GM19372 (cell line): ENCODE data around the gene RASGRF2.
"Not testable (repeated sequence)": the region's sequence is repeated elsewhere in the genome, so short reads cannot be mapped to it uniquely, and the experiment has no call there.

Experiments
- ATAC-seq: cut with Tn5 transposase; IDR thresholded peaks from one replicate; pipeline ENCODE4 v1.9.1; 2021; ENCODE audit warnings: mild to moderate bottlenecking, low read depth, moderate library complexity; ENCODE audit not compliant: unreplicated experiment

RASGRF2 gene

DNA sequence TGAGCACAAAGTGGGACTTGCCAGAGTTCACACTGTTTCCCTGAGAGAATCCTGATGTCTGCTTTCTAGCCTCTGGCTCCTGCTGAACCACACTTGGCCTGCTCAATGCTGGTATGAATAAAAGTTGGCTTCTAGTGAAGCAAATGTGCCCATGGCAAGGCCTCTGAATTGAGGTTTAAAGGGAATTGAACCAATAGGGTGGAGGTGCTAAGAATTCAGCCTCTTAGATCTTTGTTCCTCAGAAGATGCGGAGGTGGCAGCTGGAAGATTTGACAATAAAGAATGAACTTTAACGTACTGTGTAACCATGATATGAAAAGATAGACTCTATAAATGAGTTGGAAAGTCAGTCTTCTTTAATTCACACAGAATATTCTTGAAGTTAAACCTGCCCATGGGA lies 57.2 kb downstream of the RASGRF2 start:
- no peak for ATAC-seq

DNA sequence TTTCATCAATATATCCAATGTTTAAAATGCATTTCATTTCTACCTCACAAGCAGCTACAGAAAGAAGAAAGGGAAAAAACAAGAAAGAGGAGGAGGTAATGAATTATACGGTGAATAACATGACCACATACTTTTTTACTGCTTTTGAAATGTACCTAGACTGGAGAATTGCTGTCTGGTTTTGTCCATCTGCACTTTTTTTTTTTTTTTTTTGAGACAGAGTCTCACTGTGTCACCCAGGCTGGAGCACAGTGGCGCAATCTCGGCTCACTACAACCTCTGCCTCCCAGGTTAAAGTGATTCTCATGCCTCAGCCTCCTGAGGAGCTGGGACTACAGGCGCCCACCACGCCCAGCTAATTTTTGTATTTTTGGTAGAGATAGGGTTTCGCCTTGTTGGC lies 58.4 kb downstream of the RASGRF2 start:
- not testable (repeated sequence) for ATAC-seq

DNA sequence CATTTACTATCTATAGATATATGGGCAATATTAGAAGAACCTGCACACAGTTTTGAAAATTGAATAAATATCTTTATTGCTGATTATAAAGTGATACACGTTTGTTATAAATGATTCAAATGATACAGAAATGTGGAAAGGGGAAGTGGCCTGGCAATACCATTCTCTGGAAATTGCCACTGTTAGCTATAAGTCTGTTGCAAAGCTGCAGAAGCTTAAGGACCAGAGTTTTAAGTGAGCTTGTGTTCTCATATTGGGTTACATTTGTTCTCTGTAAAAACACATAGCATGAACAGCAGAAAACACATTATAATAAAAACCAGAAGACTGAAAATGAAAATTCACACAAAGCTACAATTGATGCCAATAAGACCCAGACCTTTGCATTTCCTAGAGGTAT lies 59.6 kb downstream of the RASGRF2 start:
- ATAC-seq, result no peak

DNA sequence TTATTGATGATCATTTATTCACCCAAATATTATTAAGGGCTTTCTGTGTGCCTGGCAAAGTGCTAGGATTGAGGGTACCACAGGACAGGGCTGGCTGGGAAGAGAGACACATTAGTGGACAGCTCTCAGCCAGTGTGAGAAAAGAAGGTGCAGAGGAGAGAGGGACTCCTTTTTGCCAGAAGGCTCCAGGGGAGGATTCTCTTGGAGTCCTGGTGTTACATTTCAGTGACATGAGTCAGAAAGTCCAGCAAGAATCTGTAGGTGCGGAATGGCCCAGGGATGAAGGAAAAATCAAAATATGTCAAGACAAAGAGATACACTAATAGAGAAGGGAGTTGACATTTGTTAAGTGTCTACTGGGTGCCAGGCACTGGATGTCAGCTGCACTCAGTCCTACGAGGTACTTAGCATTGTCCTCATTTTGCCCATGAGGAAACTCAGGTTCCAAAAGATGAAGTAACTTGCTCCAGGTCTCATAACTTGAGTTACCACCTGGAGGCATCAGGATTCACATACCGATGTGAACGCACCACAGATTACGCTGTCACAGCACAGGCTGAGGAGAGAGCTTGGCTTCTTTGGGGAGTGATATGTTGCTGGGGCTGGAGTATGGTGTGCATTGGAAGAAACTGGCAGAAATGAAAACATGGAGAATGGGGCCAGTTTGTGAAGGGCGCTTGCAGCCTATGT lies 60.5 kb downstream of the RASGRF2 start:
- no peak for ATAC-seq

DNA sequence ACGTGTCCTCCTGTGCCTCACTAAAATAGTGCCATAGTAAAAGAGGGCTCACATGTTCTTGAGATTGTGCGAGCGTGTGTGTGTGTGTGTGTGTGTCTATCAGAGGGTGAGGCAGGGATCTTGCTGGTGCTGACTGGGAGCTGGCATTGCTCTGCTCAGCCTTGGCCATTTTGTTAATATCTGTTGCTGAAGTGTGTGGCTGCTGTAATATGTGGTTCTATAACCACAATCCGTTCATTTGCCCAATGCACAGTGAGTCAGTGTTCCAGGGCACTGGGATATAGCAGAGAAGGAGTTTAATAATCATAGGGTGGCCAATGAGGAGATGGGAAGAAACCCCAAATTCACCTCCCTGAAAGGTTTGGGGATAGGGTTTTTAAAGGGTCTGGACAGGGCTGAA lies 61.3 kb downstream of the RASGRF2 start:
- ATAC-seq, result no peak

DNA sequence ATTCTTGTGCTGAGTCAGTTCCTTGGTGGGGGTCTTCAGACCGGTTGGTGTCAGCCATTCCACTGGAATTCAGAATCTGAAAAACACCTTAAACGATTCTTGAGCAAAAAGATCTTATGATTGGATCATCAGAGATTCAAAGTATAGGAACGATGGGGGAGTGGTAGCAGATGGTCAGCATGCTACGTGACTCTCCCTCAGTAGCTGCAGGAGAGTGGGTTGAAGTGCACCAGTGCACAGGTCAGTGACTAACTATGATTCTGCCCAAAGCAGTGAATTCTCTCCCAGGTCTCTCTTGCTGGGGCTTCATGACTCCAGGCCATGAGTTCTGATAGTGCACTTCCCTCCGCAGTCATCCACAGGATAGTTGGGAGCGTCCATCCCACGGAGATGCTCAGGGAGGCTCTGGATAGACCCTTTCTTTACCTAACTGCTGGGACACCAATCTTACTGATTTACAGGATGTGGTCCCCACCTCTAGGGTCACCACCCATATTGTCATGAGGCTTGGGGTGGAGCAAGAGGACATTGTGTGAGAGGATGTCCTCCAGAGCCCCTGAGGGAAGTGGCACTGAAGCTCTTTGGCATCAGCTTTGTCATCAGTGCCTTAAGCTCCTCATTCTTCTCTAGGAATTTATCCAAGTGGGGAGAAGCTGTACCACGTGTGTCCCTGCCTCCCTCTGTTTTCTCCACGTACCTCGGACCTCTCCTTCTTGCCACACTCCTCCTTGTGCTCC lies 62.0 kb downstream of the RASGRF2 start:
- ATAC-seq, result no peak

DNA sequence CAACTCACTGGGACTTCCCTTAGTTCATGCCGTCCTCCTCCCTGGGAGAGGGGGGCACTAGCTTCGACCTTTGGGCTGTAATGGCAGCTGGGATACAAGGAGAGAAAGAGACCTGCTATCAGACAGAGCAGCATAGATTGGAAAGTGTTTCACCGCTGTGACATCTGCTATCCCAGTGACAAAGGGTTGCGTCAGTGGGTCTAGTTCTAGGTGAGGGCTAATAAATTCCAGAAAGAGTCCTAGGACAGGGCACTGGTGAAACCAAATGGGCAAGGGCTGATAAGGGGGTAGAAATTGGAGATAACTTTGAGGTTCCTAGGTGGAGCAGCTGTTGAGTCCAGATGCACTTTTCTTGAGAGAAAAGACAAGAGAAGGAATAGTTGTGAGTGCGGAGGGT lies 62.5 kb downstream of the RASGRF2 start:
- ATAC-seq, result no peak

DNA sequence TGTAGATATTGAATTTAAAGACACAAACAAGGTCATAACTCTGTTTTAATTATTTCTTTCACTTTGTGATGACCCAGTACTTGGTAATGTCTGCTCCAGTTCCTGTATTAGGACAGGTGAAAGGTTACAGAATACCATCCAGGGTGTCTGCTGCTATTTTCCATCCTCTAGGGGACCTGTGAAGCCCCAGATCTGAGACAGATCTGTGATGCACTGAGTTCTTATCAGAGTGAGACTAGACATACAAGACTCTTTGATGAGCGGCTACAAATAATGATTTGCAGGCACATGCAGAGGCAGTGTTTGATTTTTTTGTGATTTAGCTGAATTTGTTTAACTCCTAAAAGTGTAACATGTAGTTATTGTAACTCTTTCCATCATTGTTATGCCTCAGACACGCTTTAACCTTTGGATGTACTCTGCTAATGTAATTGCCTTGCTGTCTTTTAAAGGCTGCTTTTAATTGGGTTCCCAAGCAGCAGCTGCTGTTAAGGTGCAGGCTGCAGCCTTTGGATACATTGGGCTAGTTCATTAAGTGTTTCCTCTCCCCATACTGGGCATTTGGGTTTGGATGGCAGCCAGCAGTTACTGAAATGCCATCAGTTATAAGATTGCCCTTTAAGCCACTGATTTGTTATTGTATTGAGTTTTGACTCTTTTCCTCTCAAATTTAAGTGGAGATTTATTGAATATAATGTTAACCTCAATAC lies 63.3 kb downstream of the RASGRF2 start:
- ATAC-seq, result no peak

DNA sequence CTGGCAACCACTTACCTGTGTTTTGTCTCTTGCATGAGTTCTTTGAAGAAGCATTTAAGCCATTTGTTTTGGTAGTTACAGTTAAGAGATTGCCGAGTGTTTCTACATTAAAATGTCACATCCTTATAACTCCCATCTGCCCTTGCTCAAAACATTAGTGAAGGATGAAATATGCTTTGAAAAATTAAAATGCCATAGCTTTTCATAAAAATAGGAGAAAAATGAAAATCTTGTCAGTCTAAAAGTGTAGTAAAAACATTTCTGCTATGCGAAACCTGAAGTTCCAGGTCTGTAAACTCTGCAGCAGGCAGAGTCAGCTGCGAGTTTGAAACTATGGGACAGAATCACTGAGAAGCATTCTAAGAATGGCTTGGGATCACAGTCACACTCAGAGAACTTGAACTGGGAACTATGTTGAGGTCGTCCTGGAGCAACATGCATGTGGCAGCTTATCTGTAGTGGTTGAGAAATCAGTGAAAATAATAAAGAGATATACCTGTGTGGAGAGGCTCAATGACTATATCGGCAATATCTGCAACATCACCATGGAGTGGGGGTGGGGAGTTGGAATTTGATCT lies 67.4 kb downstream of the RASGRF2 start:
- no peak for ATAC-seq

DNA sequence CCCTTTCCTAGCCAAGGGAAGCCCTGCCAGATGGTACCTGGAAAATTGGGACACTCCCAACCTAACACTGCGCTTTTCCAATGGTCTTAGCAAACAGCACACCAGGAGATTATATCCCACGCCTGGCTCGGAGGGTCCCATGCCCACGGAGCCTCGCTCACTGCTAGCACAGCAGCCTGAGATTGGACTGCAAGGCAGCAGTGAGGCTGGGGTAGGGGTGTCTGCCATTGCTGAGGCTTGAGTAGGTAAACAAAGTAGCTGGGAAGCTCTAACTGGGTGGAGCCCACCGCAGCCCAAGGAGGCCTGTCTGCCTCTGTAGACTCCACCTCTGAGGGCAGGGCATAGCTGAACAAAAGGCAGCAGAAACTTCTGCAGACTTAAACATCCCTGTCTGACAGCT lies 68.7 kb downstream of the RASGRF2 start:
- not testable (repeated sequence) for ATAC-seq

DNA sequence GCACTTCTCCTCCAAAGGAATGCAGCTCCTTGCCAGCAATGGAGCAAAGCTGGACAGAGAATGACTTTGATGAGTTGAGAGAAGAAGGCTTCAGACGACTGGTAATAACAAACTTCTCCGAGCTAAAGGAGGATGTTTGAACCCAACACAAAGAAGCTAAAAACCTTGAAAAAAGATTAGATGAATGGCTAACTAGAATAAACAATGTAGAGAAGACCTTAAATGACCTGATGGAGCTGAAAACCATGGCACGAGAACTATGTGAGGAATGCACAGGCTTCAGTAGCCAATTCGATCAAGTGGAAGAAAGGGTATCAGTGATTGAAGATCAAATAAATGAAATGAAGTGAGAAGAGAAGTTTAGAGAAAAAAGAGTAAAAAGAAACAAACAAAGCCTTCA lies 69.6 kb downstream of the RASGRF2 start:
- ATAC-seq, result not testable (repeated sequence)

DNA sequence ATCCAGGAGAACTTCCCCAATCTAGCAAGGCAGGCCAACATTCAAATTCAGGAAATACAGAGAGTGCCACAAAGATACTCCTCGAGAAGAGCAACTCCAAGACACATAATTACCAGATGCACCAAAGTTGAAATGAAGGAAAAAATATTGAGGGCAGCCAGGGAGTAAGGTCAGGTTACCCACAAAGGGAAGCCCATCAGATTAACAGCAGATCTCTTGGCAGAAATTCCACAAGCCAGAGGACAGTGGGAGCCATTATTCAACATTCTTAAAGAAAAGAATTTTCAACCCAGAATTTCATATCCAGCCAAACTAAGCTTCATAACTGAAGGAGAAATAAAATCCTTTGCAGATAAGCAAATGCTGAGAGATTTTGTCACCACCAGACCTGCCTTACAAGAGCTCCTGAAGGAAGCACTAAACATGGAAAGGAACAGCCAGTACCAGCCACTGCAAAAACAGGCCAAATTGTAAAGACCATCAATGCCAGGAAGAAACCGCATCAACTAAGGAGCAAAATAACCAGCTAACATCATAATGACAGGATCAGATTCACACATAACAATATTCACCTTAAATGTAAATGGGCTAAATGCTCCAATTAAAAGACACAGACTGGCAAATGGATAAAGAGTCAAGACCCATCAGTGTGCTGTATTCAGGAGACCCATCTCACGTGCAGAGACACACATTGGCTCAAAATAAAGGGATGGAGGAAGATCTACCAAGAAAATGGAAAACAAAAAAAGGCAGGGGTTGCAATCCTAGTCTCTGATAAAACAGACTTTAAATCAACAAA lies 70.3 kb downstream of the RASGRF2 start:
- ATAC-seq, result not testable (repeated sequence)

DNA sequence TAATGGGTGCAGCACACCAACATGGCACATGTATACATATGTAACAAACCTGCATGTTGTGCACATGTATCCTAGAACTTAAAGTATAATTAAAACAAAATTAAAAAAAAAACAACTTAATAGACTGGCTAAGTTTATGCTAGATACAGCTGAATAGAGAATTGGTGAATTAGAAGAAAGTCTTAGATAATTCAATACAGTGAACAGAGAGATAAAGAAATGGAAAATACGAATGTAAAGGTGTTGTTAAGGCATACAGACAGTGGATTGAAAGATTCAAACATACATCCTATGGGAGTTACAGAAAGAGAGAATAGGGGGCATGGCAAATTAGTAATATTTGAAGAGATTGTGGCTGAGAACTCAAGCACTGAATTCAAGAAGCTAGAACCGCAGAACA lies 75.4 kb downstream of the RASGRF2 start:
- ATAC-seq, result no peak

DNA sequence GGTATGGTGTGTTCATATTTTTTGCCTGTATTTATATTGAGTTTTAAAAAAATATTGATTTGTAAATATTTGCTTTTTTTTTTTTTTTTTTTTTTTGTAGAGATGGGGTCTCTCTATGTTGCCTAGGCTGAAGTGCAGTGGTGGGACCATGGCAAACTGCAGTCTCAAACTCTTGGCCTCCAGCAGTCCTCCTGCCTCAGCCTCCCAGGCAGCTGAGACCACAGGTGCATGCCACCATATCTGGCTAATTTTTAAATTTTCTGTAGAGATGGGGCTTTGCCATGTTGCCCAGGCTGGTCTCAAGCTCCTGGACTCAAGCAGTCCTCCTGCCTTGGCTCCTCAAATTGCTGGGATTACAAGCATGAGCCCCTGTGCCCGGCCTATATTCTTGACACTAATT lies 78.3 kb downstream of the RASGRF2 start:
- no peak for ATAC-seq

DNA sequence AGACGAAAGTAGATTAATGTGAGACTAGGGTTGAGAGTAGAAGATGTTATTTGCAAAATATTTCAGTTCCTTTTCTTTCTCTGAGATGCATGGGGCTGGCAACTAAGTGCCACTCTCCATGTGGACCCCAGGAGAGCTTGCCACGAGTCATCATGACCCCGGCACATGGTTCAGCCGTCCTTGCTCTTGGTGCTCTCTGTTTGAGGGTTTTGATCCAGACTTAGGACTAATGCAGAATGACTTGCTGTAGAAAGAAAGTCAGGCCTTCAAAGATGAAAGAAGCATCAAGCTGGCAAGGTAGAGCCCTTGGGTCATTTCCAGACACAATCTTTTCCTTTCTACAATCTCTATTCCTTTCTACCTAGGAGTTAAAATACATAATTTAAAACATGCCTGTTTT lies 84.7 kb downstream of the RASGRF2 start:
- no peak for ATAC-seq

DNA sequence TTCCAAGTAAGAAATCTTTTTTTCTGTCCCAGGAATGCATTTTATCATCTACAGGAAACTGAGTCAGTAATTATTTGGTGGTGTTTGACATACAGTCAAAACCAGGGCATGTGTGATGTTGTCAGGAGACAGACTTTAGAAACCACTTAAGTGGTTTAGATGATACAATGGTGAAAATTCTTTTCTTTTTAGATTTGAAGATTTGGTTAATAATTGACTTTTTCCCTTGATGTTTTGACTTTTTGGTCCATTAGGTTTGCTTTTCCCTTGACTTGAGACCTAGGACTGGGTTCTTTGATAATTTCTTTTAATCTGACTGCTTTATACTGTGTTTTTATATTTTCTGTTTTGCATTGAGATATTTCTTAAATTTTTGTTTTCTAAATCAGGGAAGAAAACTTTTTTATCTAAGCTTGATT lies 85.2 kb downstream of the RASGRF2 start:
- ATAC-seq, result no peak

DNA sequence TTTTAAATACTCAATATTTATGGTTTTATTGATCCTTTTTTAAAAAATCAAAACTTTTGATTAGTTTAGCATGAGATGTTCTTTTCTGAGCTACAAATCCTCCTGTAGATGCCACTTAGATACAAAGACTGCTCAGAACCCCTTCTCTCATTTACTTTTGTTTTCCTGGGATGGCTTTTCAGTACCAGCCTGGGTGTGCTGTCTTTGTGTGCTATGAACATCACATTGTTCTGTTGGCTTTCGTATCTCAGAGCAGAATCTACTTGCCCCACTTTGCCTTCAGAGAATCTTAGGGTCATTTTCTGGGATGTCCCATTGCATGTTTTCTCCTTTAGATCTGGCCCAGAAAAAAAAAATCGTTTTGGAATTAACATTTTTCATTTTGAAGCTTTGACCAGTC lies 85.9 kb downstream of the RASGRF2 start:
- ATAC-seq, result no peak

DNA sequence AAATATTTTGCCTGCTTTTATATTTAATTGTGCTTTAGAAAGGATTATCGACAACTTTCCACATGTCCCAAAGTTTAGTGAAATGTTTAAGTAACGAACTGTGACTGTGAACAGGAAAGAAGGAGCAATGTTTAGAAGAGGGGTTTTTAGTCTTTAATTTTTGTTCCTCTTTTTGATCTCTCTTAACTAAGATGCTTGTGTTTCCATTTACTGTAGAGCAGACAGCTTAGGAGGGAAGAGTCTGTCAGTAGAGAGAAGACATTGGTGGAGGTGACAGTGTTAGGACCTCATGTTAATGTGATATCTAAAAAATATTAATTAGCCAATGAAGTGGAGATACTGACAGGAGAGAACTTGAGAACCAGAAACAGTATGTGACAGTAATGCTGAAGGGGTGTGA lies 92.2 kb downstream of the RASGRF2 start:
- no peak for ATAC-seq

DNA sequence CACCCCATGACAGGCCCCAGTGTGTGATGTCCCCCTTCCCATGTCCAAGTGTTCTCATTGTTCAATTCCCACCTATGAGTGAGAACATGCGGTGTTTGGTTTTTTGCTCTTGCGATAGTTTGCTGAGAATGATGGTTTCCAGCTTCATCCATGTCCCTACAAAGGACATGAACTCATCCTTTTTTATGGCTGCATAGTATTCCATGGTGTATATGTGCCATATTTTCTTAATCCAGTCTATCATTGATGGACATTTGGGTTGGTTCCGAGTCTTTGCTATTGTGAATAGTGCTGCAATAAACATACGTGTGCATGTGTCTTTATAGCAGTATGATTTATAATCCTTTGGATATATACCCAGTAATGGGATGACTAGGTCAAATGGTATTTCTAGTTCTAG lies 93.1 kb downstream of the RASGRF2 start:
- not testable (repeated sequence) for ATAC-seq

DNA sequence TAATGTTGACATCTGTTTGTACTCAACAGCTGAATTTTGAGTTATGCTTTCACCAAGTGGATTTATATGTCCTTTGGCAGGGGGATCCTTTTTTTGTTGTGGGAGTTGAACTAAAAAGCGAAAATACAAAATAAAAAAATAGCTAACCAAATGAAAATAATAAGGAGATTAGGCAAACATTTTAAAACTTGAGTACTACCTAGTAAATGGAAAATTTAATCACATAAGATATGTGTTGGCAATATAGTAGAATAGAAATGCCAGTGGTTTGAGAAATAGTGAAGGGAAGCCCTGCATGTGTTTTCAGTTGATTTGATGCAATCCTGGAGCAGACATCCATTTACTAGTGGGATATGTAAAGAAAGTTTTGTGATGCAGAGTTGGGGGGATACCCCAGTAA lies 98.0 kb downstream of the RASGRF2 start:
- no peak for ATAC-seq
